ENCODE data around the gene PRKG1.

Gene PRKG1

GRCh38 chr10:51289519-51289918 is 215.2 kb downstream of the PRKG1 start:
- no peak overlapping the region for H3K4me3 ChIP-seq (ENCODE audit: low read length)
- no peak overlapping the region for H3K9ac ChIP-seq (ENCODE audit: low read length)
- H3K4me1 ChIP-seq (ENCODE audit: control insufficient read depth, insufficient read depth, low read length): peaks cover 4% of the 10 kb centered on the region
- no peak for DNase-seq (ENCODE audit: low read depth)
- H3K27me3 ChIP-seq (replicated peaks; ENCODE audit: control insufficient read depth, insufficient read depth, low read length): no peaks in the 10 kb centered on the region
- no peaks in the 10 kb centered on the region for H3K9me3 ChIP-seq (ENCODE audit: control insufficient read depth, low read length)
- H3K36me3 ChIP-seq (ENCODE audit: control insufficient read depth, insufficient read depth, low read length, severe bottlenecking): no peaks in the 10 kb centered on the region

GRCh38 chr10:51291961-51292360 is 217.7 kb downstream of the PRKG1 start:
- no peaks in the 10 kb centered on the region for H3K36me3 ChIP-seq (ENCODE audit: control insufficient read depth, insufficient read depth, low read length, severe bottlenecking)
- H3K4me1 ChIP-seq (ENCODE audit: control insufficient read depth, insufficient read depth, low read length): peaks cover 8% of the 10 kb centered on the region
- H3K9ac ChIP-seq (ENCODE audit: low read length): no peak overlapping the region
- DNase-seq (ENCODE audit: low read depth): peak; percentile 64
- no peaks in the 10 kb centered on the region for H3K9me3 ChIP-seq (ENCODE audit: control insufficient read depth, low read length)
- H3K27me3 ChIP-seq (replicated peaks; ENCODE audit: control insufficient read depth, insufficient read depth, low read length): no peaks in the 10 kb centered on the region
- no peak overlapping the region for H3K4me3 ChIP-seq (ENCODE audit: low read length)

- peak; percentile 38 for DNase-seq (ENCODE audit: low read depth)
- H3K36me3 ChIP-seq (ENCODE audit: control insufficient read depth, insufficient read depth, low read length, severe bottlenecking): no peaks in the 10 kb centered on the region
- peaks cover 37% of the 10 kb centered on the region for H3K4me1 ChIP-seq (ENCODE audit: control insufficient read depth, insufficient read depth, low read length)
- no peak overlapping the region for H3K4me3 ChIP-seq (ENCODE audit: low read length)
- no peaks in the 10 kb centered on the region for H3K9me3 ChIP-seq (ENCODE audit: control insufficient read depth, low read length)
- no peaks in the 10 kb centered on the region for H3K27me3 ChIP-seq (replicated peaks; ENCODE audit: control insufficient read depth, insufficient read depth, low read length)
- no peak overlapping the region for H3K9ac ChIP-seq (ENCODE audit: low read length)
These were observed 223.2 kb downstream of the PRKG1 start for GRCh38 chr10:51297438-51297837.

- peak overlapping the region; percentile 57 for H3K9ac ChIP-seq (ENCODE audit: low read length)
- H3K36me3 ChIP-seq (ENCODE audit: control insufficient read depth, insufficient read depth, low read length, severe bottlenecking): no peaks in the 10 kb centered on the region
- H3K4me3 ChIP-seq (ENCODE audit: low read length): peak overlapping the region; percentile 70
- no peaks in the 10 kb centered on the region for H3K27me3 ChIP-seq (replicated peaks; ENCODE audit: control insufficient read depth, insufficient read depth, low read length)
- DNase-seq (ENCODE audit: low read depth): peak; percentile 44
- H3K9me3 ChIP-seq (ENCODE audit: control insufficient read depth, low read length): no peaks in the 10 kb centered on the region
- H3K4me1 ChIP-seq (ENCODE audit: control insufficient read depth, insufficient read depth, low read length): peaks cover 42% of the 10 kb centered on the region
These were observed 226.5 kb downstream of the PRKG1 start for GRCh38 chr10:51300617-51301304.

- Histone ChIP-seq H3K9ac (ENCODE audit: low read length) (no peak overlapping the region), H3K9me3 (ENCODE audit: control insufficient read depth, low read length) (no peaks in the 10 kb centered on the region), H3K4me3 (ENCODE audit: low read length) (no peak overlapping the region), H3K36me3 (ENCODE audit: control insufficient read depth, insufficient read depth, low read length, severe bottlenecking) (no peaks in the 10 kb centered on the region), H3K4me1 (ENCODE audit: control insufficient read depth, insufficient read depth, low read length) (peaks cover 41% of the 10 kb centered on the region), H3K27me3 (replicated peaks; ENCODE audit: control insufficient read depth, insufficient read depth, low read length) (no peaks in the 10 kb centered on the region)
- DNase-seq (ENCODE audit: low read depth): no peak
These were observed 227.4 kb downstream of the PRKG1 start for GRCh38 chr10:51301644-51302043.

GRCh38 chr10:51302316-51302715 is 228.0 kb downstream of the PRKG1 start:
- Histone ChIP-seq H3K4me3 (ENCODE audit: low read length) (no peak overlapping the region), H3K27me3 (replicated peaks; ENCODE audit: control insufficient read depth, insufficient read depth, low read length) (no peaks in the 10 kb centered on the region), H3K9ac (ENCODE audit: low read length) (no peak overlapping the region), H3K4me1 (ENCODE audit: control insufficient read depth, insufficient read depth, low read length) (peaks cover 34% of the 10 kb centered on the region), H3K9me3 (ENCODE audit: control insufficient read depth, low read length) (no peaks in the 10 kb centered on the region), H3K36me3 (ENCODE audit: control insufficient read depth, insufficient read depth, low read length, severe bottlenecking) (no peaks in the 10 kb centered on the region)
- no peak for DNase-seq (ENCODE audit: low read depth)

GRCh38 chr10:51308116-51308515 is 233.8 kb downstream of the PRKG1 start:
- H3K4me1 ChIP-seq (ENCODE audit: control insufficient read depth, insufficient read depth, low read length): no peaks in the 10 kb centered on the region
- no peak for DNase-seq (ENCODE audit: low read depth)
- H3K9me3 ChIP-seq (ENCODE audit: control insufficient read depth, low read length): no peaks in the 10 kb centered on the region
- no peaks in the 10 kb centered on the region for H3K36me3 ChIP-seq (ENCODE audit: control insufficient read depth, insufficient read depth, low read length, severe bottlenecking)
- H3K9ac ChIP-seq (ENCODE audit: low read length): no peak overlapping the region
- no peaks in the 10 kb centered on the region for H3K27me3 ChIP-seq (replicated peaks; ENCODE audit: control insufficient read depth, insufficient read depth, low read length)
- H3K4me3 ChIP-seq (ENCODE audit: low read length): no peak overlapping the region

GRCh38 chr10:51311228-51311627 is 236.9 kb downstream of the PRKG1 start:
- Histone ChIP-seq H3K4me3 (ENCODE audit: low read length) (no peak overlapping the region), H3K4me1 (ENCODE audit: control insufficient read depth, insufficient read depth, low read length) (peaks cover 9% of the 10 kb centered on the region), H3K36me3 (ENCODE audit: control insufficient read depth, insufficient read depth, low read length, severe bottlenecking) (no peaks in the 10 kb centered on the region), H3K27me3 (replicated peaks; ENCODE audit: control insufficient read depth, insufficient read depth, low read length) (no peaks in the 10 kb centered on the region), H3K9me3 (ENCODE audit: control insufficient read depth, low read length) (no peaks in the 10 kb centered on the region), H3K9ac (ENCODE audit: low read length) (no peak overlapping the region)
- DNase-seq (ENCODE audit: low read depth): peak; percentile 34

- Histone ChIP-seq H3K27me3 (replicated peaks; ENCODE audit: control insufficient read depth, insufficient read depth, low read length) (no peaks in the 10 kb centered on the region), H3K9ac (ENCODE audit: low read length) (no peak overlapping the region), H3K36me3 (ENCODE audit: control insufficient read depth, insufficient read depth, low read length, severe bottlenecking) (no peaks in the 10 kb centered on the region), H3K9me3 (ENCODE audit: control insufficient read depth, low read length) (no peaks in the 10 kb centered on the region), H3K4me3 (ENCODE audit: low read length) (no peak overlapping the region), H3K4me1 (ENCODE audit: control insufficient read depth, insufficient read depth, low read length) (peaks cover 9% of the 10 kb centered on the region)
- no peak for DNase-seq (ENCODE audit: low read depth)
These were observed 238.5 kb downstream of the PRKG1 start for GRCh38 chr10:51312817-51313216.

- H3K4me1 ChIP-seq (ENCODE audit: control insufficient read depth, insufficient read depth, low read length): peaks cover 9% of the 10 kb centered on the region
These were observed 239.0 kb downstream of the PRKG1 start for GRCh38 chr10:51313251-51313650.

GRCh38 chr10:51313773-51314478 is 239.6 kb downstream of the PRKG1 start:
- peaks cover 15% of the 10 kb centered on the region for H3K4me1 ChIP-seq (ENCODE audit: control insufficient read depth, insufficient read depth, low read length)
- H3K27me3 ChIP-seq (replicated peaks; ENCODE audit: control insufficient read depth, insufficient read depth, low read length): no peaks in the 10 kb centered on the region
- no peaks in the 10 kb centered on the region for H3K9me3 ChIP-seq (ENCODE audit: control insufficient read depth, low read length)
- no peak overlapping the region for H3K4me3 ChIP-seq (ENCODE audit: low read length)
- H3K9ac ChIP-seq (ENCODE audit: low read length): no peak overlapping the region
- no peaks in the 10 kb centered on the region for H3K36me3 ChIP-seq (ENCODE audit: control insufficient read depth, insufficient read depth, low read length, severe bottlenecking)
- peak; percentile 42 for DNase-seq (ENCODE audit: low read depth)

More at GRCh38 chr10:51313251-51313650, 239.0 kb downstream of the PRKG1 start:
- Histone ChIP-seq H3K9me3 (ENCODE audit: control insufficient read depth, low read length) (no peaks in the 10 kb centered on the region), H3K4me3 (ENCODE audit: low read length) (no peak overlapping the region), H3K27me3 (replicated peaks; ENCODE audit: control insufficient read depth, insufficient read depth, low read length) (no peaks in the 10 kb centered on the region), H3K9ac (ENCODE audit: low read length) (no peak overlapping the region), H3K36me3 (ENCODE audit: control insufficient read depth, insufficient read depth, low read length, severe bottlenecking) (no peaks in the 10 kb centered on the region)
- DNase-seq (ENCODE audit: low read depth): no peak

All from adipocyte (in vitro differentiated cells).